Activated CD4-positive, CD25-positive, alpha-beta regulatory T cell treated with anti-CD3 and anti-CD28 coated beads, Interleukin-2, amount 50 U/mL, for 72 hours (primary cell): Measurements from ENCODE around the gene KIF13A.
"Not testable (repeated sequence)": the region's sequence is repeated elsewhere in the genome, so short reads cannot be mapped to it uniquely, and the experiment has no call there.

Experiments used
- DNase-seq: peaks from one replicate; pipeline ENCODE4 v3.0.0; 2021

KIF13A gene

DNA sequence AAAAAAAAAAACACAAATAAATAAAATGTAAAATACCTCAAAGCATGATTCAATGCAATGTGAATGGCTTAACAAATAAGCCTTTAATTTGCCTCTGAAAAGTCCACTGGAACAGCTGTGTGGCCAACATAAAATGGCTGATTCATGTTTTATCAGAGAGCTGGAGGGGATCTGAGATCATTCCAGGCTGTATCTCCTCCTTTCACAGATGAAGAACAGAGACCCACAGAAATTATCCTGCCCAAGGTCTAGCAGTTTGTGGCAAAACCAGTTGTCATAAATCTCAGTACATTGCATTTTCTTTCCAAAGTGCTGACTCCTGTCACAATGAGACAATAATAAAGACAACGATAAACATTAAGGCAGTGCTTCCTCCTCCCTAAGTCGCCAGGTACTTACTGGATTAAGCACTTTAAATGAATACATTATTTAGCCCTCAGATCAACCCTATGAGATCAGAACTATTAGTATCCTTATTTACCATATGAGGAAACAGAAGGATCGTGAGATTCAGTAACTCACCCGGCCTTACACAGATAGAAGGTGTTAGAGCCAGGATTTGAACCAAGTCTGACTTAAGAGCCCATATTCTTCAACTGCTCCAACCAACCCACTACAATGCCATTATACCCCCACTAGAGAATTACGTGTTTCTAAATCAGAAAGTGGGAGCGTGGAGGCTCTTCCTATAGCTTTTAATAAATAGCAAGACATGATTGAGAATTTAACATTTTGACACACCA lies 118.3 kb downstream of the KIF13A start:
- no peak for DNase-seq

DNA sequence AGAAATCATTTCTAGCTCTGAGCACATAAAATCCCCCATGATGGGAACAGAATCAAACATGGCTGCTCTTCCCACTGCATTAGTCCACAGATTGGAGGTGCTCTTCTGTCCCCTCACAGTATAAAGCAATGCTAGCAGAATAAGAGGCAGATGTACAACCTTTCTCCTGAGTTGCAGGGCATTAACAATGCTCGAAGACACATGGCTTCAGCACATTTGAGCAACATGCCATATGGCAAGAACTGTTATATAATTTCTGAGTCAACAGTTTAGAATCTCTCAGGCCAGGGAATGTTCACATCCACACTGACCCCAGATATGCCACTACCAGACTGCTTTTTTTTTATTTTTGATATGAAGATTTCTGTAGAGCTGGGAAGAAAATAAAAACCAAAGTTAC lies 119.6 kb downstream of the KIF13A start:
- no peak for DNase-seq

DNA sequence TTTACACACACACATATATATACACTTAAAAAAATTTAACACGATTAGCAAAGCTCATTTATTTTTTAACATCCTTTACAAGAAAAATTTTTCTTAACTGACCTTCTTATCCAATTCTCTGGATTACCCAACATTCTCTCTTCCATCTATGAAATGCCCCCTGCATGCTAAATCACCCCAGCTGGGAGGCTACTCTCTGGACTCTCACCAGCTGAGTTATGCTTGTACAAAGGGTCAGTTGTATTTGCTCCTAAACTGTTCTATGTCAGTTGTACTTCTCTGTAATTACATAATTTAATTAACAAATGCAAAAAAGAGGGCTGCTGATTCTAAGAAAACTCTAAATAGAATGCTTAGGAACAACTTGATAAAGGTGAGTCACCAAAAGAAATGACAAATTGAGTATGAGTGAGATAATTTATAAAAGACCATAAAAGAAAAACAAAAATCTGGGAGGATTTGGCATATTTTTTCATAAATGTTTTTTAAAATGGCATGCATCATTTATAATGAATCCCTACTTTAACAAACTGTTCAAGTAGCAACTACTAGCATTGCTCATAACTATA lies 120.5 kb downstream of the KIF13A start:
- no peak for DNase-seq

DNA sequence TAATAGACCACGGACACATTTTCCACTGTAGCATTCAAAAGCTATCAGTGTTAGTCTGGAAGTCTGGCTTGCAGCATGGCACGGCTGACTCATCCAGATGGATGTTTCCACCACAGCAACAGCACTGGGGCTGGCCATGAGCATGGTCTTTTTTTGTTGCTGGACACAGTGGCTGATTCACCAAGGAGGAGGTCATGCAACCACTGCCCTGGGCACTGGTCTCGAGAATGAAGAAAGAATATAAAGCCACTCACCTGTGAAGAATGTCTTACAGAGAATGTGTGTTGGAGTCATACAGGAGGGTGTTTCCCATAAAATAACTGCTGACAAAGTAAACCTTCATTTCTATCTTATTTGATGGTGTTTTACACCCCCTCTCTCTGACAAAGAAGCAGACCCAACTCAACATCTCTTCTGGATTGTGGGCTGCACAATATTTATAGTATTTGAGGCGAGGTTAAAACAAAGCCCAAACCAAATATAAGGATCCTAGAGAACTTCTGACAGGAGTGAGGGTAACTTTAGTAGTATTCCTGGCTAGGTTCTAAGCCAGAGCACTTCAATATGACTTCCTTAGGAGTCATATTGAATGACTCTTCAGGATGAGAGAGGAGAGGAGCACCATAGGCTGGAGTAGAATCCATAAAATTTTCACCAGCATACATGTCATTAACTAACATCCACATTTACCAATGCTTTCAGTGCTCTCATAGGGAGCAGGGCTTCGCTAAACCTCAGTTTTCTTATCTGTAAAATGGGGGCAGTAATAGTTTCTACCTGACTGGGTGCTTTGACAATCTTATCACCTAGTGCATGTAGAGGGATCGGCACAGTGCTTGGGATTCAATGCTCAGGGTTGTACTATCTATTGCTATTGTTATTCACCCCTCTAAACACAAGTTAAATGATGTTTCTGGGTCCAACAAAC lies 121.4 kb downstream of the KIF13A start:
- no peak for DNase-seq

DNA sequence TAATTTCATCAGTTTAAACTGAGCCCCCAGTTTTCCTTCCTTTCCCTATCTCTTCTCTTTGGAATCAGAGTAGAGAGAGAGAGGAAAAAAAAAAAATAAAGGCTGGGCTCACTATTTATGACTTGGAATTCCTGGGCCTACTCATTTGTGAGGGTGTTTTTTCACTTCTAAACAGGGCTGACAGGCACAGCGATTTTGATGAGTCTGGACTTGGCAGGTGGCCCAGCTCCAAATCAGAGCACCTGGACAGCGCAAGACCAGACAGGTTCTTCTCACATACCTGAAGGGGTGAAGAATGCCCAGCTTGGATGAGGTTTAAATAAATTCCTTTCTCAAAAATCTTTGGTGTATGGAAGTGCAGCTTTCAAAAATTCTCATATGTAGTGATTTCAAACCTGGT lies 122.2 kb downstream of the KIF13A start:
- no peak for DNase-seq

DNA sequence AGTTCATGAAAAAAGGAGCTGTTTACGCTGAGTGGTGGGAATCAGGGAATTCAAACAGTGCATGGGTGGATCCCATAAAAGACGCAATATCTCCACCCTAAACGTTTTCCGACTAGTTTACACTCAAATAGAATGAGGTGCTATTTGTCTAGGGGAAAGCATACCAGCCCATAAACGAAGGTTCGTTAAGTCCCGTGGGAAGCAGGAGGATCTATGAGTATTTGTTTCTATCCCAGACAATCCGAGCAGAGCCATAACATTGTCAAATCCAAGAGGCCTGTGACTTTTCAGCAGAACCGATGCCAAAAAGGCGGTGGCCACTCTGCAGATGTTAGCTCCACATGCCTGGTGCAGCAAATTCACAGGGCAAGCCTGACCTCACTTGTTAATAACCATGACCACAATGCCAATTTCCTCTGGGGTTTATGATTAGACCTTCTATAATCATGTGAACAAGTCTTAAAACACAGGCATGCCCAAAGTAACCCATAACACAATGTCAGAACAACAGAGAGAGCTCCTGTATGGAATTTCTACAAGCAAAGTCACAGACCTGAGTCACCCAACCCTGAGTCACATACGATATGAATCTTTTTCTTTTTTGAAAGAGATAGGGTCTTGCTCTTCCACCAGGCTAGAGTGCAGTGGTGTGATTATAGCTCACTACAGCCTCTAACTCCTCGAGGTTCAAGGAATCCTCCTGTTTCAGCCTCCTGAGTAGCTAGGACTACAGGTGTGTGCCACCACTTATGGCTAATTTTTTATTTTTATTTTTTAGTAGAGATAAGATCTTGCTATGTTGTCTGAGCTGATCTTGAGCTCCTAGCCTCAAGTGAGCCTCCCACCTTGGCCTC lies 123.3 kb downstream of the KIF13A start:
- DNase-seq = no peak

DNA sequence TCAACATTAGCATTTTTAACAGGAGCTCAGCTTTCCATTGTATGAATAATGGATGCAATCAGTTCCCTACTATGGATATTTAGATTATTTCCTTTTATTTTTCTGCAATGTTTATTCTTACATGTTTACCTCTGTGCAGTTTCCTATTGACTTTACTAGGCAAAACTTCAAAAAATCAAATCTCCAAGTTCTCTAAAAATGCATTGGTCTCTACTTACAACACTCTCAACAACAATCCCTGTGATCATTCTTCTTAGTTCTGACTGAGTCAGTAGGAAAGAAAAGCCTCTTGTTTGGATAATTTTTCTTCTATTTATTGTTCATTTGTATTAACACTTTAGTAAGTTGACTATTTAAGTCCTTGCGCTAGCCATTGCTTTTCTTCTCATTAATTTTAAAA lies 126.1 kb downstream of the KIF13A start:
- no peak for DNase-seq

DNA sequence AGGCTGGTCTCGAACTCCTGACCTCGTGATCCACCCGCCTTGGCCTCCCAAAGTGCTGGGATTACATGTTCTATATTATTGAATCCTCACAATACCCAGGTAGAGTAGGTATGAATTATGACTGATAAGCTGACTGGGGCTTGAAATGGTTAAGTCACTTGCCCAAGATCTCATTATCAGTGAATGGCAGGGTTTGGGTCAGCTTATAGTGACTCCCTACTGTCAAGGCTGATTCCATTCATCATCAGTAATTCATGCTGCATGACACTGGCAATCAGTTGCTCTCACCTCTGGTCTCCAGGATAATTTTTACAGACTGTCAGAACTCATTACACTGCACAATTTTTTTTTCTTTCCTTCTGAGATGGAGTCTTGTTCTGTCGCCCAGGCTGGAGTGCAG lies 127.6 kb downstream of the KIF13A start:
- no peak for DNase-seq

DNA sequence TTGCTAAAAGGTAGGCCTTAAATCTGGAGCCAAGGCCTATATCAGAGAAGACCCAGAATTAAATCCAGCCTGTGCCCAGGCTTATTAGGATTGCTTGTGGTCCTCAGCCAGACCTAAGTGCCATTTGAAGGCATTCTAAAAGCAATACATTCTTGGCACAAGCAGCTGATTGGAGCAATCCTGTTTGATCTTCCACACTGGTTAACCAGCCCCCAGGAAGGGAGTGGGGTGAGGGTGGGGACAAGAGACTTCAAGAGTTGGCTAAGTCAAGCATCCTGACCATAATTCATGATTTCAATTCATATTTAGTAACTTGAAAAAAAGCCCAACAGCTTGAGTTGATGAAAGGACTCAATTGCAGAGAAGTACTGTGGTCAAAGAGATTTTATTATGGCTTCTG lies 128.9 kb downstream of the KIF13A start:
- DNase-seq = no peak

DNA sequence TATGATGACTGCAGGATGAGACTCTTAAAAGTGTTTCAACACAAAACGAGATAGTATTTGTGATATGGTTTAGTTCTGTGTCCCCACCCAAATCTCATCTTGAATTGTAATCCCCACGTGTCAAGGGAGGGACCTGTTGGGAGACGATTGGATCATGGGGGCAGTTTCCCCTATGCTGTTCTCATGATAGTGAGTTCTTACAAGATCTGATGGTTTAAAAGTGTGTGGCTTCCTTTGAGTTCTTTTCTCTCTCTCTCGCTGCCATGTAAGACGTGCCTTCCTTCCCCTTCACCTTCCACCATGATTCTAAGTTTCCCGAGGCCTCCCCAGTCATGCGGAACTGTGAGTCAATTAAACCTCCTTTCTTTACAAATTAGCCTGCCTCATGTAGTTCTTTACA lies 130.2 kb downstream of the KIF13A start:
- not testable (repeated sequence) for DNase-seq

DNA sequence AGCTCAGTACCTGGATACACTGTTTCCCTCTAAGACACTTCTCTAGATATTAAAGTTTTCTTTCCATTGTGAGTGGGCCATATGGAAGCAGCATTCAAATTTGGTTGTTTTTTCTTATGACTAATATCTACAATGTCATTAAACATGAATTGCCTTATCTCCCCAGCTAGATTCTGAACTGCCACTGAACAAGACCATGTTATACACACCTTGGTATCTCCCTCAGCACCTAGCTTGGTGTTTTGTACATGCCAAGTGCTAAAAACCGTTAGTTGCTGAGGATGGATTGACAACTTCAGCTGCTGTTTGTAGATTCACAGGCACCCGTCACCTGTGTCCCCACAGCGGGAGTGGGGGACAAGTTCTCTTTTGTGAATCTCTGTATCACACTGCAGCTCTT lies 131.1 kb downstream of the KIF13A start:
- no peak for DNase-seq

DNA sequence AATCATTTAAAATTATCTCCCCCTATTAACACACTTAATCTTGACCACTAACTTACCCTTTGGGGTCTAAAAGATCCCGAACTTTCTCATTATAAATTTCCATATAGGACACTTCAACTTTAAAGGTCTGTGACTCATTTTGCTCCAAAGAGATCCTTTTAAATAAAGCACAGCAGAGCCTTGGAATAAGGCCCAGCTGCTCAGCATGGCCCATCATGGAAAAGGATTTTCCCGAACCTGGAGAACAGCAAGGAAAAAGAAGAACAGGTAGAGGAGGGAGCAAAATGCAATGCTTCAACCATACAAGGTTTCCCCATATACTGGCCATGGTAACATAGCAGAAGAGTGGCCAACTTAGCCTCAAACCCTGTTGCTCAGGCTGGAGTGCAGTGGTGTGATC lies 132.1 kb downstream of the KIF13A start:
- DNase-seq = no peak

DNA sequence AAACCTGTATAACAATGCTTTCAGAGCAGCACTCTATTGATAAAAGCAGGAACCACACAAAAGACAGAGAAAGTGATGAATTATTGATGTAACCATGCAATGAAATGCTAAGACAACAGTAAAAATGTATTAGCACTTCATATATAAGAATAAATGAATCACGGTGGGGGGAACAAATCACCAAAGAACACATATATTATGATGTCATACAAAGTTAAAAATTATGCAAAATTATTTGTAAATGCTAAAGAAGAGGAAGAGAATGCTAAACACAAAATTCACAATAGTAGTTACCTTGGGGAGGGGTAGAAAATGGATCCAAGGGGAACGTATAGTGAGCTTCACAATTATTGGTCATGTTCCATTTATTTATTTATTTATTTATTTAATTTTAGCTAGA lies 133.9 kb downstream of the KIF13A start:
- no peak for DNase-seq

DNA sequence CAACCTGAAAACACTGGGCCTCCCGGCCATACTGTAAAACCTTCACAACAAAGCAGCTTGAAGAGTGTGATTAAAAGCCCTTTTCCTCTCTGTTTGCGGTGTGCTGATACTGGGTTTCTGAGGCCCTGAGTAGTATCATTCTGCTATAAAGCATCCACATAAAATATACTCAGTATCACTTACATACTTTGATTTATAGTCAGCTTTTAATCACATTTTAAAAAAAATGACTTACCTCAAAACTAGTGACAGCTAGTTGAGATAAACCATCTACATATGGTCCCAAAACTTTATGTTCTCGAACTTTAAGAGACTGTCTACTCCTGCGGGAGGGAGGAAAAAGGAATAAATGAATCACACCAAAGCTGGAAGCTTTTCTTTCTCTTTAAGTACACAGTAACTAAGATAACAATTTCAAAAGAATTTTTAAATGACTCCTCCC lies 135.7 kb downstream of the KIF13A start:
- DNase-seq = no peak

DNA sequence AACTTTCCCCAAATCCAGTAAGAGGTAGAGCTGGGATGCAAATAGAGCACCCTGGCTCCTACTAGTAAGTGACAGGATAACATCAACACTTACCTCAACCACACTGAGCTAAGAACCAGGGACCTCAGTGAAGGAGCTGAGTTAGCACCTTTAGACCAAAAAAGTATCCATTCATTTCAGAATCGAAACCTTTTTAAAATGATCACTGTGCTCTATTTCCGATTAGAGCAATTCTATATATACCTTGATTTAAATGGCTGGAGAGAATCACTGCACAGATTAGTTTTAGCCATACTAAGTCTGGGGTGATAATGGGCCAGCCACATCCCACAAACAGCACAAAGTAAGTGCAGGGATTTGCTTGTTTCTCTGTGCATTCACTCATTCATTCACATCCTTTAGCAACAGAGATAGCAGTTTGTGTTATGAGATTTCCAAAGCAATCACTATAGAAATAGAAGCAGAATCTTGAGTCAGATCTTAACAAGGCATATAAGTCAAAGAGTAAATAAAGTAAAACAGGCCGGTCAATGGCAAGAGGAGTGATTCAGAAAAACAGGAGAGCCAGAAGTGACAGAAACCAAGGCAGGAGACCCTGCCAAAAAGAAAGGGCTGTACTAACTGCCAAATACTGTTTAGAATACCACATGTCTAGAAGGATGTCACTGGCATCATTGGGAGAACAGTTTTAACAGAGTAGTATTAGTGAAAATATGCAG lies 136.3 kb downstream of the KIF13A start:
- DNase-seq = no peak

DNA sequence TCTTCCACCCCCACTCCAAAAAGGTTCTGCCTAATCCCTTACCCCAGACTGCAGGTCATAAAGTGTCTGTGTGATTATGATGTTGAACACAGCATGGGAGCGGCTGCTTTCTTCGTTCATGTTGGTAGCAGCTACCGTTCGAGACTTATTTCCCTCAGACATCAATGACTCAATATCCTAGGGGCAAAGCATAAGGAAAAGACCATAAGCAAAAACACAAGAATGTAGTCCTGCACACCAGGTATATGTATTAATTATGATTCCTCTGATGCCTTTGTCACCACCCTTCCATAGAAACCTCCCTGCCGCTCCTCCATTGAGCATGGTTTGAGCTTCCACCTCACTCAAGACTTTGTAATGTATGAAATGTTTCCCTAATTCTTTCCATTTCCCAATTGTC lies 137.2 kb downstream of the KIF13A start:
- DNase-seq = no peak

DNA sequence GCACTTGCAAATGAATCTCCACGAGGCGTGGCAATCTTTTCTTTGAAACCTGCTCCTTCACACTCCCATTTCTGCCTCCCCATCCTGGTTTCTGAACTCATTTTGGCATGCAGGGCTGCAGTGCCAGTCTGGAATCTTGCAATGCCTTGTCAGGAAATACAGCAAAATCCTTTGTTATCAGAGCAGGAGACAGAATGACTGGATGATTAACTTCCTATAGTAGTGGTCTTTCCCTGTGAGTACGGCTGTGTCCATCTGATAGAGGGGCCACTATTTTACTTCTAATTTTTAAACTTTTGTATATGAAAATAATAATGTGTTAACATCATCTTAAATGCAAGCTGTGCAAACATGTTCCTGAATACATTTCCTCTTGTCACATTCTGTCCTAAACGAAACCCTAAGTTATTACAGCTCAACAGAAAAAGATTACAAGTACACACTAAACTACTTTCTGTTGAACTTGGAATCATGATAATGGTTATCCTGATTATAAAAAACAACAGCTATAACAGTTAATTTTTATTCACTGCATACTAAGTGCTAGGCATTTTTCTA lies 140.2 kb downstream of the KIF13A start:
- DNase-seq = no peak

DNA sequence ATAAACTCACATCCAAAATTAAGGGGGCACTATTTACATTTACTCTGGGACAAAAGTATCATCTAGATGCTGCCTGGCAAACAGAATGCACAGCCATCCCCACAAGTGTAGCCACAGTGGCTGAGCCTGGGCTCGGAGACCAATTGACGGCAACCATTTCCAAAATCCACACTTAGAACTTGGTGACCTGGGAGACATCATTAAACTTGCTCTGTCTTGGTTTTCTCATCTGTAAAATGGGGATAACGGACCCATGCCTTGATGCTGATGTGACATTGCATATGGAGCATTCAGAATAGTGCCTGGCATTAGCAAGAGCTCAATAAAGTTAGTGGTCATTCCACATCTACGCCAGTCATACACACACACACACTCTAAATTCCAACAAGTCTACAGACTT lies 140.7 kb downstream of the KIF13A start:
- no peak for DNase-seq

DNA sequence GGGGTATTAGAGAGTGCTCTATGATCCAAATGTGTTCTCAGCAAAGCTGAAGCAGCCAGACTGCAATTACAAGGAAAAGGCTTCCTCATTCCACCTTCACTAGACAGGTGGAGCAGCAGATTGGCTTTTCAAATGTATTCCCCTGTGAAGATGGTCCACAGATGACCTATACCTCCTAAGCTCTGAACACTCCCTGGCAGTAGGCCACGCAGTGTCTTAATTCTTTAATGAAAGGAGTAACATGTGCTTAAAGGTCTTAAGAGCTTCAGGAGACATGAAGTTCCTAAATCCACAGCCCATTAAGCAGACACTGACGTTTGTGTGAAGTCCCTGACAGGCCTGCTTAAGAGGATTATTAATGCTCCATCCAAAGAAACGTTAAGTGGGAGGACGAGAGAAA lies 141.8 kb downstream of the KIF13A start:
- no peak for DNase-seq

DNA sequence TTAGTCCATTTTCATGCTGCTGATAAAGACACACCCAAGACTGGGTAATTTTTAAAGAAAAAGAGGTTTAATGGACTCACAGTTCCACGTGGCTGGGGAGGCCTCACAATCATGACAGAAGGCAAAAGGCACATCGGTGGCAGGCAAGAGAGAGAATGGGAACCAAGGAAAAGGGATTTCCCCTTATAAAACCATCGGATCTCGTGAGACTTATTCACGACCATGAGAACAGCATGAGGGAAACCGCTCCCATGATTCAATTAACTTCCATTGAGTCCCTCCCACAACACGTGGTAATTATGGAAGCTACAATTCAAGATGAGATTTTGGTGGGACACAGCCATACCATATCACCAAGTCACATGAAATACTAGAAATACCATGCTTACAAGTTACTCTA lies 142.5 kb downstream of the KIF13A start:
- not testable (repeated sequence) for DNase-seq

DNA sequence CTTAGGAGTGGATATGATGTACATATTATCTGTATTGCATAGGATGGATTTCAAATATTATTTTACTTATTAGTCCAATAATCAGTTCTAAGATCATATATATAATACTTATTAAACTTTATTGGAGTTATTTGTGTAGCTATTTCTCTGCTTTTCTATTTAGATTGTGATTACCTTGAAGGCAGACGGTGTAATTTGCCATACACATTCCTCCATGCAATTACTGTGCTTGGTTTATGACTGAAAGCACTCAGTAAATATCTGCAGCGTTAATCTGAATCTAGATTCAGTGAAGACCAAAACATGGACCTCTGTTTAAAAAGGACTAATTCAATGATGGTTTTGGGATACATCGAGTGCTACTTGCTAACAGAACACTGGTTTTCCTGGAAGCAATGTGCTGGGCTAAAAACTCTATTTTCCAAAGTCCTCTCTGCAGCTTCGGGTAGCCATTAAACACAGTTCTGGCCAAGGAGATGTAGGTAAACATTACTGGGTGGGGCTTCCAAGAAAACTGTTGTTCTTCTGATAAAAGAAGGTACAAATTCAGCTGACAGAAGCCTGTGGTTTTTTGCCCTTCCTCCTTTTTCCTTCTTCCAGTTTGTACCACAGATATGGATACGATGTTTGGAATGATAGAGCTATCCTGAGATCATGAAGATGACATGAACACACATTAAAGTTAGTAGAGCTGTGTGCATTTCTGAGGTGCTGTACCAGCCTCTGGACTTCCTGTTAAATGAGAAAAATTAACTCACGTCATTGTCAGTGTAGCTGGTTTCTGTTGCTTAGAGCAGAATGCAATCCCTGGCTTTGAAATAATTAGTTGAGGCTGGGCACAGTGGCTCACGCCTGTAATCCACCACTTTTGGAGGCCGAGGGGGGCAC lies 144.3 kb downstream of the KIF13A start:
- no peak for DNase-seq
